COR-L47 (cell line): ENCODE data around the gene NR2E1.

Experiments used
- DNase-seq: peaks from one replicate; lab custom pipeline; 2025; lab: John Stamatoyannopoulos, UW

NR2E1 gene

DNA sequence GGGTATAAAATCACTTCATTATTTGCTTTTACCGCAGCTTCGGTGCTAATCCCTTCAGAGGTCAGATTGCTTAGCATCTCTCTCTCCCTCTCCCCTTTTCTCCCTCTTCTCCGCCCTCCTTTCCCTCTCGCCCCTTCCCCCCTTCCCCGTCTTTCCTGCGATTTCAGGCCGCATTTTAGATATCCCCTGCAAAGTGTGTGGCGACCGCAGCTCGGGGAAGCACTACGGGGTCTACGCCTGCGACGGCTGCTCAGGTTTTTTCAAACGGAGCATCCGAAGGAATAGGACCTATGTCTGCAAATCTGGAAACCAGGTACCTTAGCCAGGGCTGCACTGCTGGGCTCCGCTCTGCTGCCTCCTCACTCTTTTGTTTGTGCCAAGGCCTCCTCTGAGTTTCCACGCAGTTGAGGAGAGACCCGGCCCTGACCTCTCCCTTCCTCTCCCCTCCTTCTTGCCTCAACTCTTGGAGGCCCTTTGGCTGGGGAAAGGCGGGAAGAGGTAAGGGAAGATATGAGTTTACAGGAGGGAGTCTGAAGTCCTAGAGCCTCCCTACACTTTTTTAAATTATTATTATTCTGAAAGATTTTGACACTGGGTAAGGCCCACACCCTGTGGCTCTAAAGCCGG is 5.6 kb downstream of the NR2E1 start:
- no peak for DNase-seq

DNA sequence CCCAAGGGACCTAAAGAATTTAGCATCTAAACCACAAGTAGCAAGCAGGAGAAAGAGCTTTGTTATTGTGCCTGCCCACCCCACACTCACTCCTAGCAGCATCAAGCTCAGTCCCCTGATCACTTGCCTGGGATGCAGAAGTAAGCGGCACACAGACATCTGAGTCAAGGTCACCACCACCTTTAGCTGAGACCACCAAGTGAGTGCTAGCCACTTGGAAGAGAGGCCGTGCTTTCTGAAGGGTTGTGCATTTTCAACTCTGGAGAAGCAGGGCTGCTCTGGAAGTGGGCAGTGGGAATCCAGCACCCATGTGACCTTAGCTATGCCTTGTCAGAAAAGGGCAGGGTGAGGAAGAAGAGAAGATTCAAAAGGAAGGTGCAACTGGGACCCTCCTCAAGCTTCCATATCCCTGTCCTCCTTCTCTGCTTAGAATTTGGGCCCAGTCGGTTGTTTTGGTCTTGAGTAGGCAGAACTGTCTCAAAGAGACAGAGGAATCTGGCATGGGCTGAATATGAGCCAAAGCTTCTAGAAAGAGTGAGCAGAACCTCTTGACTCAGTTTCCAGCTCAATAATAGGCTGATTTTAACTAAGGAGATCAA is 6.2 kb downstream of the NR2E1 start:
- DNase-seq: no peak

DNA sequence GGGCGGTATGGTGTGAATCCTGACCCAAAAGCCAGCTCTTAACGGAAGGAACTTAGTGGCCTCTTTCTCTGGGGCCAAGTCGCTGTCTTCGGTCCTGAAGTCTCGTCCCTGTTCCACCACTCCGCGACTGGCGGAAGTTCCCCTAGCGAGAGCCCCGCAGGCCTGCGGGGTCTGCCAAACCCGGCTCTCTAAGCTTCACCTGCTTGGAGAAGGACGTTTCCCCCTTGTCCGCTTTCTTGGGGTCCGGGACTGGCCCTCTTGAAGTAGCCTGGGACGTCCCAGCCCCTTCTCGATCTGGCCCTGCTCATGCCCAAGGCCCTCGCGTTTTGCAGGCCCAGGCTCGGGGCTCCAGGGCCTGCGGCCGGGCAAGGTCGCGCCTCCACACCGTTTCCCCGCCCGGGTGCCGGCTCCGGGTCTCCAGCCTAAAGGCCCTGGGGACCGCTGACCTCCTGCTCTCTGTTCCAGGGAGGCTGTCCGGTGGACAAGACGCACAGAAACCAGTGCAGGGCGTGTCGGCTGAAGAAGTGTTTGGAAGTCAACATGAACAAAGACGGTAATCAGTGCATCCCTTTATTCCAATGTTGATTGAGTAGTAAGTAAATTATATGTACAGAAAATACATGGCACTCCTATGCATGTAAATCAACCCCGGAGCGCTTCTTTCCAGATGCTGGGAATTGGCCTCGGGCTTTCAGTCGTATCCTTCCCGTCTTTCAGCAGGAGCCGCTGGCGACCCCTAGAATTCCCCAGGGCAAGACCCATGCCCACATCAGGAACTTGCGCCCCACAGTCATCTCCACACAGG is 8.8 kb downstream of the NR2E1 start:
- no peak for DNase-seq

DNA sequence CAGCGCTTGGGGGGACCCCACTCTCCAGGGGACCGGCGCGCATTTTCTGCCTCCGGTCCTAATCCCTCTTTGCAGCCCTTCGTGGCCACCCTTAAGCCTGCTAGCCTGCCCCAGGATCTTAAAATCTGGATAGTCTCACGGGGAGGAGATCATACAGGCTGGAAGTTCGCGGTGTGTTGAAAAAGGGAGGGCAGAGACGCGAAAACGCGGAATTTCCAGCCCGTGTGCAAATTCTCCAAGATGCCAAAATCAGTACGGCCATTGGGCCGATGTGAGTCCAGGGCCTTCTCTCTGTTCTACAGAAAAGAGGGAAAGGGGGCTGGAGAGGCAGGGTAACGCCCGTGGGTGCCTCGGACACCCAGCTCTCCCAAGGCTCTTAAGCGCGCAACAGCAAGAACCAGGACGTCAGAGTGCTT is 9.4 kb downstream of the NR2E1 start:
- DNase-seq: no peak

DNA sequence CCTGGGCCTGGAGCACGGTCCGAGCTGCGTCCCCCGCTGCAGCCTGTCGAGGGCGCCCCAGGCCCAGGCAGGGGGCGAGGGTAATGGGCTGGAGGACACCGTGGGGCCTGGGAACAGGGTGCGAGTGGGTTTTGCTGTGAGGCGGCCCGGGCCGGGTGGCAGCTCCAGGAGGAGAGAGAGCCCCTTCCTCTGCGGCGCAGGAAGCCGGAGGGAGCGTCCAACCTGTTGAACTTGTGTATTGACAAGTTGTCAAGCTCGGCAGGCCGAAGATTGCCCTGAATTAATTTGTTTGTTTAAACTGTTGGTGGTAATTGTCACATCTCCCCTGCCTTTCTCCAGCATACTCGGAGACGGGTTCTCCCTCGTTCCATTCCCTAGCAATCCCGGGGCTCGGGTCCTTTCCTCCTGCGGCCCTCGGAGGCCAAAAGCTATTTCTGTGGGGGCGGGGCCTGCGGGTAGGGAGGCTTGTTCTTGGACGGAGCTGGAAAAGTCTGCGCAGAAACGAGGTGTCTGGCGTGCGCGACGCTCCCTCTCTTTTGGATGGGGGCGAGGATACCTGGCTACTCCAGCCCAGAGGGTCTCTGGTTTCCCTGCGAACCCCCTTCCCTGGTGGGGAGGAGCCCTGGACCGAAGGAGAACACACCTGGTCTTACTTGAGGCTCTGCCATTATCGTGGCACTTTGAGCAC is 9.9 kb downstream of the NR2E1 start:
- DNase-seq: peak; percentile 24

DNA sequence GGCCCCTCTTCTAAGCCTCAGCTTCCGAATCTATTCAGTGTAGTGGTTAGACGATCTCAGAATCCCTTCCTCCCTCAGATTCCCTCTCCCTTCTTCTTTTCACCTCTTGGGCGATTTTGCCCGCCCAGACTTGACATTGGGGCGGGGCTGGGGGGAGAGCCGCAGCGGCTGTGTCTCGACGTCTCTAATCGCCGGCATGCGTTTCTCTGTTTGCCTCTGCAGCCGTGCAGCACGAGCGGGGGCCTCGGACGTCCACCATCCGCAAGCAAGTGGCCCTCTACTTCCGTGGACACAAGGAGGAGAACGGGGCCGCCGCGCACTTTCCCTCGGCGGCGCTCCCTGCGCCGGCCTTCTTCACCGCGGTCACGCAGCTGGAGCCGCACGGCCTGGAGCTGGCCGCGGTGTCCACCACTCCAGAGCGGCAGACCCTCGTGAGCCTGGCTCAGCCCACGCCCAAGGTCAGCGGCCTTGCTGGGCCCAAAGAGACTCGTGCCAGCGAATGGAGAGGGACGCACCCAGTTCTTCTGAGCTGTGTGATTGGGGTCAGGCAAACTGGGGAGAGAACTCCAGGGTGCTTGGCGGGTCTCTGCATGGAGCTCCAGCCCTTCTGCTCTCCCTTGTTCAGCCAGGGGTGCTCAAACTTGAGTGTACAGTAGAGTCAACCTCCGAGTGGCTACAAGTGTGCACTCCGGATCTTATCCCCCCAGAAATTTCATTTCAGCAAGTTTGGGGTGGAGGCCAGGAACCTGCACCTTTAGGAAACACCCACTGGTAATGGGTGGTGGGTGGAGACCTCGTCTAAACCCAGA is 10.7 kb downstream of the NR2E1 start:
- no peak for DNase-seq

DNA sequence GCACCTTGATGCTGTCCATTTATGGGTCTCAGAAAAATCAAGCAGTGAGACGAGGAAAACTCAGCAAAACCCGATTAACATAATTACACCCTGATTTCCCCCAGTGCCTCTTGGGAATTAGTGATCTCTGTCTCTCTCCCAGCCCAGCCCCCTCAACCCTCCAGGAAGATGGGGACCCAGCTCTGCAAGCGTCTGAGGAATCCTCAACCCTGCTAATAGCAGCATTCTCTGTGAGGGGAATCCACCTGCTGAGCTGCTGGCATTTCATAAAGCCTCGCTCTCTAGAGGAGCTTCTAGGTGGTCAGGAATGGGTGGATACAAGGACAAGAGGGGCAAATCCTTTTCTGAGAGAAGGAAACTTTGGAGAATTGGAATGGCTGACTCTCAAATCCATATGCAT is 13.9 kb downstream of the NR2E1 start:
- DNase-seq: no peak

DNA sequence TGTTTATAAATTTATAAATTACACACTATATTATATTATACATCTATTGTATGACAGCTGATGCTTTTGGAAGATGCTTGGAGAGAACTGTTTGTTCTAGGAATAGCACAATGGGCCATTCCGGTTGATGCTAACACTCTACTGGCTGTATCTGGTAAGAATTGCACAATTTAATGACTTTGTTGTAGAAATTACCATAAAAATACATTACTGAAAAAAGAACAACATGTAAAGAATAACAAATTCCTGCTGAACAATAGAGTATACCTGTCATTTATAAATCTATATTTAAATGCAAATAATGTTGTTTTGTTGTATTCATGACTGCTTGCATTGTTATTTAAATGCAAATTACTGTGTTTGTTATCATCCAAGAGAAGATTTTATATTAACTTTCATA is 14.4 kb downstream of the NR2E1 start:
- DNase-seq: no peak

DNA sequence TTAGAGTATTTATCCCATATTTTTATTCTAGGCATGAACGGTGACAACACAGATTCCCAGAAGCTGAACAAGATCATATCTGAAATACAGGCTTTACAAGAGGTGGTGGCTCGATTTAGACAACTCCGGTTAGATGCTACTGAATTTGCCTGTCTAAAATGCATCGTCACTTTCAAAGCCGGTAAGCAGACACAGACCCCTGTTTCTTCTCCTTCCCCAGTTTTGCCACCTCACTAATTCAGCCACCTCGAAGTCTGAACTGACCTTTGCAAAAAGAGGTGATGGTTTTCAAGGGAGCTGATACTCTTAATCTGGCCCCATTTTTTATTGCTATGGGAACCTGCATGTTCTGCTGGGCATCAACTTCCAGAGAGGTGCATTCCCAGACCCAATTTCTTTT is 15.0 kb downstream of the NR2E1 start:
- DNase-seq: no peak

DNA sequence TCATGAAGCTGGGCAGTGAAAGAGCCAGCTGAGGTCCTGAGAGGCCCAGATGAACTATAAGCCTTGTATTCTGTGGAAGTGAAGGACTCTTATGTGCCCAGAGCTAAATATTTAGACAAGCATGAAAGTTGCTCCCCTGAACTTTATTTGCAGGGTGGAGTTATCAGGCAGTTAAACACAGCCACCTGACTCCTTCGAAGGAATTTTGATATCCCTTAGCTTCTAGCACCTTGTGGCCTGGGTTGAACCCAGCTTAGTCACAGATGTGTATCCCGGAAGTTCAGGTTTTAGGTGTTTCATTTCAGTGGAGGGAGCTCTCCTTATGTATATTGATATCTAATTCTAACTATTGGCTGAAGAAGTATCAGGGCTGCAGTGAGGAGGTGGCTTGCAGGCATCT is 20.4 kb downstream of the NR2E1 start:
- no peak for DNase-seq

DNA sequence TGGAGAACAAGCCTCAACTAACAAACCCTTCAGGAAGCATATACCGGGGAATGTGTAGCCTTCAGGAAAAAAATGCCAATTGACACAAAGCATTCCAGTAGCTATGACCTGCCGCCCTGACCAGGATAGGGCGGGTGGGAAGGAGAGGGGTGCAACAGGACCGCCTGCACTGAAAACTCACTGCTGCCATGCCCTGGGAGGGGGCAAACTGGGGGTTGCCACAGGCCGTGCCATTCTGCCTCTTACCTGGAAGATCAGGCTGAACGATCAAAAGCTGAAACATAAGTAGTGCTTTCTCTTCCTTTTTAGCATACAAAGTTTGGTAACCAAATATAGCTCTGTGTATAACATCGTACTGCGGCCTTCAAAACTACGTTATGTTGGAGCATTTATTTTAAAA is 21.7 kb downstream of the NR2E1 start:
- DNase-seq: no peak

DNA sequence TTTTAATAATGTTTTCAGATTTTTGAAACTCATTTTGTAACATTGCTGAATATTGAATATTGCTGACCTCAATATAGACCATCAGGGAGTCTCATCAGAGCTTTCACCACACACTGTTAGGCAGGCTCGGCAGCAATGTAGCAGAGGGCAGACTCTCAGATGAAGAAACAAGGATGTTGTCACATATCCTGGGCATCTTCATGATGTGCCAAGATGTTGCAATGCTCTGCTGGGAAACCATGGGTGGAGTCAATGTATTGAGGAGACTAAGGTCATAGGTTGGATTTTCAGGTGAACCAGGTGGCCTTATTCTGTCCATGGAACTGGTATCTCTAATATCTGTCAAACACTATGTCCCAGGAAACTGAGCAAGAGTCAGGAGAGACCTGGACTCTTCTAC is 27.3 kb downstream of the NR2E1 start:
- no peak for DNase-seq

DNA sequence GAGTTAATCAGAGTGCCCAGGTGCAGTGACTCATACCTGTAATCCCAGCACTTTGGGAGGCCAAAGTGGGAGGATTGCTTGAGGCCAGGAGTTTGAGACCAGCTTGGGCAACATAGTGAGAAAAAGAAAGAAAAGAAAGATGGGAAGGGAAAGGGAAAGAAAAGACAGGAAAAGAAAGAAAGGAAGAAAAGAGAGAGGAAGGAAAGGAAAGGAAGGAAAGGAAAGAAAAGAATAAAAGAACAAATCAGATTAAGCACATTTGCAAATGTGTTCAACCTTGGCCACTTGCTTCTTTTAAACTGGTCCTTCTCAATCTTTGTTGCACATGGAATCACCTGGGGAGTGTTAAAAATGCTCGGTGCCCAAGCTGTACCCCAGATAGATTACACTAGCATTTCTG is 28.0 kb downstream of the NR2E1 start:
- no peak for DNase-seq

DNA sequence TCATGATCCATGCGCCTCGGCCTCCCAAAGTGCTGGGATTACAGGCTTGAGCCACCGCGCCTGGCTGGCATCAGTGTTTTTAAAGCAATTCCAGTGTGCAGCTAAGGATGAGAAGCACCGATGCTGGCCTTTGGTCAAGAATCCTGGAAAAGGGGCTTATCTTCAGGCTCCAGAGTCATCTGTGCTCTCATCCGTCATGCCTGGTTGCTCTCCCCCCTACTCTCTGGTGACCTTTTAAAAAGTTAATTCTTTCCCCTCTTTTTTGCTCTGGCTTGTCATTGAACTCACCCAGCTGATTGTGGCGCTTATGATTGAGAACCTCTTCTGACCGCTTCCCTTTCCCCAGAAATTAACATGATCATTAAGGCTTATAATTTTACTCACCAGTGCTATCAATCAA is 28.7 kb downstream of the NR2E1 start:
- DNase-seq: no peak

DNA sequence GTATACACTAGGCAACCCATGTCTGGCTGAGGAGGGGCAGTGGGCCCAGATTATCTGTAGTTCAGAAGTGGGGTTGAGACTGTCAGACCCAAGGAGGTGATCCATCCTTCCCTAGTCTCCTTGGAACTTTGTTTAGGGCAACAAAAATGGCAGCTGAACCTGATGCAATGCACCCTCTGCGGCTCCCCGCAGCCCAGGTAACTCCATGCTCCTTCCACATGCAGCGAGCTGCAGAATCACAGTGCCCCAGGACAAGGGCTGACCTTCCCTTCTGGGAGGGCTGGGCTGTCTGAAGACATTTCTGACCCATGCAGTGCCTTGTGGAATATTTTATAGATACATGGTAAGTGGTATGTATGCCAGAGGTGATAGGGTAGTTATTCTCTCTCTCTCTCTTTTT is 29.4 kb downstream of the NR2E1 start:
- no peak for DNase-seq

DNA sequence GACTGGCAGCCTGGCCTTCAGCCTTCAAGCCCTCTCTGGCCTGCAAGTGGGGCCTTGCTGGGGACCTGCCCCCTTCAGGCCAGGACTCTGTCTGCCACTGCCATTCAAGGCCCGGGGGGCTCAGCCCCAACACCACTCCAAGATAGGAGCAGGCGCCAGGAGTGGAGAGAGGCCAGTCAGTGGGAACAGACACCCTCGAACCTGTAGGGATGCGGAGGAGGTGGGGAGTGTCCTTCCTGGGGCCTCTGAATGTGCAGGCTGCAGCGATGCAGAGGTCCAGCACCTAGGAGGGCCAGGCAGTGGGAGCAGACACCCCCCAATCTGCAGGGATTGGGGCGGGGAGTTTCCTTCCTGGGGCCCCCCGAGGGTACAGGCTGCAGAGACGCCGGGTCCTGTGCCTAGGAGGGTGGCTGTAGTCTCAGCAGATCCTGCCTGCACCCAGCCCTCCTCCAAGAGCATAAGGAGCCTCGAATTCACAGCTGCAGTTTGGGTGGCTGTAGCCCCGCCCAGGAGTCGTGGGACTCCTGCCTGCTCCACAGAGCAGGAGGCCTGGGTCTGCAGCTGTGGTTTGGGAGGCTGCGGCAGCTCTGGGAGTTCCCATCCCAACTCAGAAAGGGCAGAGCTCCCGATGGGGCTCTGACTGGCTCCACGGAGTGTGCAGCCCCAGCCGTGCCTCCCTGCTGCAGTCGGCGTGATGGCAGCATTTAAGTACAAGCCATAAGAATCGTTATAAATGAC is 33.1 kb downstream of the NR2E1 start:
- no peak for DNase-seq

DNA sequence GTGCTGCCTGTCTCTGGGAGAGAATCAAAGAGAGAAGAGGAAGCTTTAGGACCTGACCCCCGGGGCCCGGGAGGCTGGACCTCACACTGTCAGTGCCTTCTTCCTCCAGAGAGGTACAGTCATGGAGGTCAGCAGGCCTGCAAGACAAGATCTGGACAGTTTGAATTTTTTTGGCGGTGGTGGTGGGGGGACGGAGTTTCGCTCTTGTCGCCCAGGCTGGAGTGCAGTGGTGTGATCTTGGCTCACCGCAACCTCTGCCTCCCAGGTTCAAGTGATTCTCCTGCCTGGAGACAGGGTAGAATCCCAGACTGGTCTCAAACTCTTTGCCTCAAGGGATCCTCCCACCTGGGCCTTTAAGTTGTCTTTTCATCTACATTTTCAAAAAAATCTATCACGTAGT is 34.4 kb downstream of the NR2E1 start:
- DNase-seq: no peak

DNA sequence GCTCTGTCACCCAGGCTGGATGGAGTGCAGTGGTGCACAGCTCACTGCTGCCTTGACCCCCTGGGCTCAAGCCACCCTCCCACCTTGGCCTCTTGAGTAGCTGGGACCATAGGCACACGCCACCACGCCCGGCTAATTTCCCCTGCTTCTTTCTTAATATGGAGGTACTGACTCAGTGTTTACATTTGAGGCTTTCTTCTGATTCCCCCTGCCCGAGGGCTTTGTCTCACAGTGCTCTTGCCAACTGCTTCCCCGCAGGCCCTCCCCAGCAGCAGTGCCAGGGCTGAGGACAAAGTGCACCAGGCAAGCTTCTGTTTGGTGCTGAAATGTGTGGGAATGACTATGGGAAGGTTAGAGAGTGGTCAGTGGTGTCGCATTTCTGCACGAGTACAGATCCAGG is 34.8 kb downstream of the NR2E1 start:
- DNase-seq: peak; percentile 1

DNA sequence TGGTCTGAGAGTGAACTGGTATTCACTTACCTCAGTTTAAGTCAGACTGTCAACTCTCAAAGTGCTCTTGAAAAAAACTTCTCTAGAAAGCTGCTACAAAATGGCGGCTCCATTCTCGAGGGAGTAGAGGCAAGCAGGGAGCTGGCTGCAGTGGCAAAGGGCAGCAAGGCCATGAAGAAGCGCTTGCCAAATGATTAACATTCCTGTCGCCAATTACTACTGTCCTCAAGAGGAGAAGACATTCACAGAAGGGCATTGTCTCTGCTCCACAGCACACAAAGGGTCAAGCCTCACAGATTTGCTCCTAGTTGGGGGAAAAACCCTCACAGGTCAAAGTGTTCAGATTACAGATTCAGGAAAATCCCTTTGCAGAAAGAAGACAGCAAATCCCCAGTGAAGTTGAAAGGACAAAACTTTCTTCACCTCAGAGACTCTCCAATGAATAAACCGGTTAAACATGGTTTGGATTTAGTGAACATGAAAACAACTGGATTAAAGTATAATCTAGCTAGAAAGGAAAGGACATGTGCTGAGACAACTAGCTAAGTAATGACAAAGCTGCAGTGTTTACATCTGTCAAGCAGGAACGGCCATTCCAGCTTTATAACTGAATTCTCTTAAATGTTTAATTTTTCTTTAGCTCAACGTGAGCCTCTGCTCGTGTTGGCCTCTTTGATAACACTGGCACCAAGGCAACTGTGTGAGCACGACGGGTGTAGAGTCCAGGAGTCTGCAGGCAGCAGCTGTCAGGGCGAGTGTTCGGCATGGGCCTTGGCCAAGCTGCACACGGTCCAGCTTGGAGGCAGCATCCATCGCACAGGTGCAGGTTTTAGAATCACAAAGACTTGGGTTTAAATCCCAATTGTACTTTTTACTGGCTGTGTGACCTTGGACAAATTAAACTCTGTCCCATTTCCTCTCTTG is 37.6 kb downstream of the NR2E1 start:
- DNase-seq: no peak

DNA sequence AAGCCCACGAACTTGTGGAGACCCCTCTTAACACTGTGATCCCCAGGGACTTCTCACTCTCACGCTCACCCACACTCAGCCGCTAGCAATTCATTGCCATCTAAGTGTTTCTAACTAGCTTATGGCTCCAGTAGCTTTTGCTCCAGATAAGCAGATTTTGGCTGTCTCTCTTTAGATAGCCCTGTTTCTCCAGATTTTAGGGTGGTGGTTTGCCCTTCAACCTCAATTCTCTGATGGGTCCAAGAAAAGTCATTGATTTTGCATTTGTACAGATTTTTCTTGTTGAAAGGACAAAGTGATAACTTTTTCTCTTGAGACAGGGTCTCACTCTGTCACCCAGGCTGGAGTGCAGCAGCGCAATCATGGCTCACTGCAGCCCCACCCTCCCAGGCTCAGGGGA is 41.2 kb downstream of the NR2E1 start:
- DNase-seq: no peak
